ENCODE measurements around the gene WDR11.
A peak's percentile ranks its signal among the peaks of the same experiment; 100 is the strongest.

Gene WDR11
- 104 to 399 (median 288) reads per million in 17 experiments for total RNA-seq

GRCh38 chr10:120850911-120851865 lies at the start of gene WDR11:
TSS of gene WDR11 (plus strand) at chr10:120851362. CDS start at chr10:120851421, 59 bp downstream.
- DNase-seq = peak; percentile 93 to 97 (median 96)

DNA sequence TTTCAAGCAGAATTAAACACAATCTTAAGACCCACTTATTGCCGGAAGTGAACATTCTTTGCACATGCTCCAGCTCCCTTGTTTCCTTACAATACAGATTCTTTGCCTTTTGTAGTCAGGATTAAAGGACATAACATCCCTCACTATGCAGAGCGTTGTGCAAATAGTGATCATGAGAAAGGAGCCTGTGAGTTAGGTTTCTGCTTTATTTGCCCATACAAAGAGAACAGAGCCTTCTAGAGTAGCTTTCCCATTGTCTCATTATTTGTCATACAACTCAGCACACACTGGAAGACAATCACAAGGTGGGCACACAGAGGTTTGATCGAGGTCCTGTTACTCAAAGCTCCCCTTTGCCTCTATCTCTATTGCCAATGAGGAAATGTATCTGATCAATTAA lies 48.2 kb upstream of the WDR11 start:
- no peak for DNase-seq

DNA sequence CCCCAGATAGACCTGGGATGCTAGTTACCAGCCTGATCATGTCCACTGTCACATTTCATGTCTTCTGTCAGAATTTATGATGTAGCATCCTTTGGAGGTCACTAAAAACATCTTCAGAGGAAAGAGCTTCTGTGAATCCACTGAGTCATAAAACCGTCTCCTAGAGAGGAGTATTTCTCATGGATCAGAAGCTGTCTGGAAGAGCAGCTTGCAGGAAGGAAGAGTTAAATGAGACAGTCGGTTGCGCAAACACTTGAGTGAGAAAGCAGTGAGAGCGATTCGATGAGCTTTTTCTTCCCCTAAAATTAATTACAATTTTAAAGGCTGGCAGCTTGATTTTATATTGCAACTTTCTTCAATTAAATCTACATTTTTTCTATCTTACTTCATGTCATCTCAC lies 47.2 kb upstream of the WDR11 start:
- DNase-seq = peak; percentile 52 to 82 (median 69)

DNA sequence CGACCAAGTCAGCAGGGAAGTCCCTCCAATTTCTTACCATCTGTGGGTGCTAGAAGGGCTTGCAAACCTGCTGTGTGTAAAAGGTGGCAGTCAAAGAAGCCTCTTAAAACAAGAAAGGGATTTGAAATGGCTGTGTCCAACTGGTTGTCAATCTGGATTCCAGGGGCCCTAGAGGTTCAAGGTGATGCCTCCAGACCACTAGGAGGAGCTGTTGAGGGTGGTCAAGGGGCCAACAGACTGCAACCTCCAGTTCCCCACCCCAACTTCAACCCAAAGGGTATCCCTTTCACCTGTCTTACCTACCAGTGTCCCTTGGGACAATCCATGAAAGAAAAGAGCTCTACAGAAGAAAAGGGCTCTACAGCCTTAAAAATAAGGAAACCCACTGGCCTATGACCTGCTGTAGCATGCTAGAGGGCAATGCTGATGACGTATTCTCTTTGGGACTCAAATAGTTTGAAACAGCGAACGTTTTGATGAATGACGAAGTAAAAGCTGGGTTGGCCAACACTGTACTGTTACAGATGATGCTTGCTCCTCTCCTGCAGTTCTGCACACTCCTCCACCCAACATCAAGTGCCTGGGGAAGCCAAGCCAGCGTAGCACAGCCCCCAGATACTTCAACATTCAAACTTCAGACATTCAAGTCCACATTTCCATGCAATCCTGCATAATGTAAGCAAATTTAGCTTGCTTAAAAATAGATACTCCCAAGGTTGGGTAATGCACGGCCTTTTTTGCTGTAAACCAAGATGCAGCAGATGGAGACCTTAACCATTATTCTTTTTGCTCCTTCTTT lies 45.9 kb upstream of the WDR11 start:
- no peak for DNase-seq

GRCh38 chr10:120806081-120806480 lies 45.1 kb upstream of the WDR11 start:
- DNase-seq = no peak

DNA sequence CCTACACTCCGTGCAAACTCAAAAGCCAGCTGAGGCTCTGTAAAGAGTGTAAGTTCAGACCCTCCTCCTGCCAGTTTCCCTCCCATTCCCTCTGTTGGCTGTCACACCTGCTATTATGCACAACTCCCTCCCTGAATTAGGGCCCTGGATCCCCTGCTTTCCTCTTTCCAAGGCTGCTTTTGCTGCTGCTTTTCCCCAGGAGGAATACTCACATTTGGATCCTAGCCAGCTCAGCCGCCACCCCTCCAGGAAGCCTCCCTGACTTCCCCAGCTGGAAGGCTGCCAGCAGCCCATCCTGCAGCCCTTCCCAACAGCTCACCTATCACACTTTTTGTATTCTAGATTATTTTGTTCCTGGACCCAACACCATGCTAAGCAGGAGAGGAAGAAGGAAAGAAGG lies 40.9 kb upstream of the WDR11 start:
- no peak for DNase-seq

DNA sequence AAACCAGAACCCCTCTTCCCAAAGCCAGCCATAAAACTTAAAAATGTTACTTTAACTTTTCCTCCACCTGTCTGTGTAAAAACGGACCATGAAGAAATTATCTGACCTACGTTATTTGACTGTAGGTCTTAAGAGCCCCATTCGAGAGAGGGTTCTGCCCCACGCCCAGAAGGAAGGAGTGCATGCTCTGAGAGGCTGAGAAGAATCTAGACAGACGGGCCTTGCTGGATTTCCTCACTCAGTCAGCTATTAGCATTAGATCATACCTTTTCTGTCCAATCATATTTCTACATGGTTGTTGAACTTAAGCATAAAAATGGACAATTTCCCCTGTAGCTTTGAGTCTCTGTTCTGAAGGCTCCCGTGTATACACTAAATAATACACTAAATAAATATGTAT lies 38.1 kb upstream of the WDR11 start:
- DNase-seq = no peak

- DNase-seq = no peak
Observed at GRCh38 chr10:120818301-120818700, 32.9 kb upstream of the WDR11 start.

DNA sequence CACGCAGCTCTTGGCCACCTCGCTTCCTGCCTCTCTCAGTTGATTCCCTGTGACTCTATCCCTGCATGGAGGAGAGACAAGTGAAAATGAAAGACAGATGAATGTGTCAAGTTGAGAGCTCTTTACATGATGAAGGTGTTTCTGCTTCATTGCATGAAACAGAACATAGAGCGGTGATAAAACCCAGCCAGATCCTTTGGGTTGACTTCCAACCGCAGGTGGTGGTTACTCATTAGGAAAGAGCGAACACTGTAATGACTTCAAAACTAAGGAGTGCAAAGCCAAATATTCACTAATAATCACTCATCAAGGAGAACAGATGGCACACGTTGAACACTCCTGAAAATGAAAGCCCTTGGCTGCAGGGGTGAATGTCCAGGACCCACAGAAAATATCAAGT lies 31.8 kb upstream of the WDR11 start:
- DNase-seq = no peak

DNA sequence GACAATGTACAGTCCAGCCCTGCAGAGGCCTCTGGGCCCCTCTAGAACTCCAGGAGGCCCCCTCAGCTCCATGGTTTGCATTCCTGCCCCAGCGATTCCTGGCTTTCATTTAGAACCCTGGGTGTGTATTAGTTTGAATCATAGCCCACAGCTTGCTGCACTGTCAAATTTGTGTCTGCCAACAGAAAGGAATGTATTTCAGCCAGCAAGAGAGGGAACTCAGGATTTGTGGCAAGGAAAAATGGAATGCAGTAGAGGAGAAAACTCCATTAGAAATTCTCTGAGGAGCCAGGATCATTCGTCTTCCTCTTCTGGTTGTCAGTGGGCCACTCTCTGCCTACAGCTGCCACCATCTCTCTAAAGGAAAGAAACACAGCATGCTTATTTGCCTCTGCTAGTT lies 27.9 kb upstream of the WDR11 start:
- DNase-seq = no peak

DNA sequence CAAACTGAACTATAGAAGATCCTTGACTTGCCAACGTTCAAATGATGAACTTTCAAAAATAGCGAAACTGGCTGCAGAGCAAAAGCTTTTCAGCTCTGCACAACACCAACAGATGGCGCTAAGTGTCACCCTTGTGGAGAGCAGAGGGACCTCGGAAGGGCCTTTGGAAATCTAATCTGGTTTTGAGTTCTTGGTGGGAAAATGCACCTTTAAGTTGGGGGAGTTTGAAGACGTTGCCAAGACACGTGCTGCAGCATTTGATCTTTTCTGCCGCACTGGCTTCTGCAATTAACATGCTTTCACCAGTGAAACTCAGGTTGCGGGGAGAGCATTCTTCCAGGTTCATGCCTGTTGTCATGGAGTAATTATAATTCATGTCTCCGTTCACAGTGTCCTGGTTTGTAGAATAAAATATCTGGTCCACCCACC lies 26.3 kb upstream of the WDR11 start:
- DNase-seq = peak; percentile 35 to 73 (median 57)

DNA sequence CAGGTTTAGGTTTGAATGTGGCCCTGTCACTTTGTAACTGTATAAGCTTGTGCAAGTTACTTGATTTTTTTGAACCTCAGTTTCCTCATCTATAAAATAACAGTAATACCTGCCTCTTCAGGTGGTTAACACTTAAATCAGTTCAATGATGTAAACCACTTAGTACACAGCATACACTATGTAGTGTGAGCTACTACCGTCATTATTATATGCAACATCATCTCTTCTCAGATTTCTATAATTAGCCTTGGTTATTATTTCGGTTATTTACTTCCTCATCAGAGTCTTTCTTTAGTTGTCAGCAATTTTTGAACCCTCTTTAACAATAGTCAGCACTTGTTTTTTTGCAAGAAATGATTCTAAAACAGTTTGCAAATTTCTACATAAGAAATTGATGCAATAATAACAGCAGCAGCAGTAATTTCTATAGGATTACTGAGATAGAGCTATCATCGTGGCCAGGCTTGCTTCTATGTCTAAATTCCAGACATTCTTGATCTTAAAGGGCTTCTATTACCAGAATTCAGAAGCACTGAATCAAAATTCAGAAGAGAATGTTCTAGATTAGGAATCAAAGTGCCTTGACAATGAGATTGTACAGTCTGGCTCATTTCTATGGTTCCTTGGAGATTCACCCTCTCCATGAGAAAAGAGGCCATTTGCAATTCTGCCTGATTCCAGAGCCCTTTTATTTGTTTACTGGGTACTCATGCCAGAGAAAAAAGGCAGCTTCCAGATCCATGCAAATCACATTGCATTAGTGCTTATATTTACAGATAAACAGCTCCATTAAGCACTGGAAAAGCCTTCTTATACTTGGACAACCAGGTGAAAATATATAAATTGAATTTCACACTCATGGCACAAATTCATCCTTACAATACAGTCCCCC lies 25.0 kb upstream of the WDR11 start:
- DNase-seq = peak; percentile 23 to 90 (median 56)

DNA sequence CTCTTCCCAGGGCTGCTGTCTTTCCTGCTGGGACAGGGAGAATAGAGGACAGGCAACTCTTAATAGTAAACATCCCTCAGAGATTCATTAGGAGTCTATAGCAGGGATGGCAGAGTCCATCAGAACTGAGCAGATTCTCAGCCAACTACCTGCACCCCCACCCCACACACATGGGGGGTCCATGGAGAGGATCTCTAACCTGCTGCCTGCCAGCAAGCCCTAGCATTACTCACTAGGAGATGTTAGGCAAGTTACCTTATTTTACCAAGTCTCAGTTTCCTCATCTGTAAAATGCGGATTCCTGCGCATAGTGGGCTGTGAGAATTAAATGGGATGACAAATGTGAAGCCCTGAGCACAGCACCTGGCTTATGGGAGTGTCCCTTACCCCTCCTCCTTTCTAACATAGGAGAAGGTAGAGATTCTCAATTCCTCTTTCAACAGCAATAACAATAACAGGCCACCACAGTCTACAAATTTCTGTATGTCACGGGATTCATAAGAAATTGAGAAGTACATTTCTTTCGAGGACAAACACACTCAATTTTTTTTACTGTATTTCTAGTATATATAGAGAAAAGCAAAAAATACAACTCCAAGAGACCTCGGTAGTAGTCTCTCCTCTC lies 23.8 kb upstream of the WDR11 start:
- DNase-seq = peak in 1 of 4 experiments; percentile 34

- no peak for DNase-seq
Observed at GRCh38 chr10:120828763-120829319, 22.3 kb upstream of the WDR11 start.

GRCh38 chr10:120832106-120832505 lies 19.1 kb upstream of the WDR11 start:
- no peak for DNase-seq

- DNase-seq = no peak
Observed at GRCh38 chr10:120833222-120833928, 17.8 kb upstream of the WDR11 start.

- no peak for DNase-seq
Observed at GRCh38 chr10:120835603-120836002, 15.6 kb upstream of the WDR11 start.

GRCh38 chr10:120838941-120839340 lies 12.2 kb upstream of the WDR11 start:
- no peak for DNase-seq

GRCh38 chr10:120841522-120842189 lies 9.5 kb upstream of the WDR11 start:
- DNase-seq = peak in 3 of 4 experiments; percentile 7 to 32 (median 11)

DNA sequence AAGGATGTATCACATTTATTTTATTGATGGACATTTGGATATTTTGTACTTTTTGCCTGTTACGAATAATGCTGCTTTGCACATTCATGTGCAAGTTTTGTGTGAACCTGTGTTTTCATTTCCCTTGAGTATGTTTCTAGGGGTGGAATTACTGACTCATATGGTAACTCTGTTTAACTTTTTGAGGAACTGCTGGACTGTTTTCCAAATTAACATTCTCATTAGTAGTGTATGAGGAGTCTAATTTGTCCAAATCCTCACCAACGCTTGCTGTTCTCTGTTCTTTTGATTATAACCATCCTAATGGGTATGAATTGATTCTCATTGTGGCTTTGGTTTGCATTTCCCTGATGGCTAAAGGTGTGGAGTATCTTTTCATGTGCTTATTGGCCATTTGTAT lies 3.2 kb downstream of the WDR11 start:
- peak in 2 of 4 experiments; percentile 35 to 36 for DNase-seq
